Upper lobe of left lung (tissue), 6 donors: ENCODE data around the gene ABHD1. TPM values are rescaled to one million over a fixed set of nuclear protein-coding genes. Genes with fewer than 3 reads are reported as not detected.
A peak's percentile ranks its signal among the peaks of the same experiment; 100 is the strongest.

ENCODE experiments used
- ATAC-seq, 2 donors: fragments of 200-7000 bp; cut with Tn5 transposase; one replicate each; pipeline ENCODE4 v1.9.1; 2022; ENCODE audit warnings: mild to moderate bottlenecking in 2 of 2, moderate library complexity in 2 of 2; ENCODE audit not compliant: low FRiP score in 2 of 2
- DNase-seq, 2 donors: peaks; one replicate each; pipeline ENCODE4 v3.0.0-alpha.2; 2019 to 2020
- H3K27ac ChIP-seq, 4 donors: fragments of 200-600 bp; sonication (generic); one replicate each; pipeline ENCODE4 v1.5.1; 2016 to 2019
- H3K27me3 ChIP-seq, 4 donors: fragments of 200-600 bp; sonication (generic); one replicate each; pipeline ENCODE4 v1.5.1; 2017 to 2019
- H3K36me3 ChIP-seq, 4 donors: fragments of 200-600 bp; sonication (generic); one replicate each; pipeline ENCODE4 v1.5.1; 2016 to 2019
- H3K4me1 ChIP-seq, 4 donors: fragments of 200-600 bp; sonication (generic); one replicate each; pipeline ENCODE4 v1.5.1; 2018 to 2019
- H3K4me3 ChIP-seq, 4 donors: fragments of 200-600 bp; sonication (generic); one replicate each; pipeline ENCODE4 v1.5.1; 2017 to 2019; ENCODE audit warnings: mild to moderate bottlenecking in 2 of 4, moderate library complexity in 1 of 4
- H3K9me3 ChIP-seq, 4 donors: fragments of 200-600 bp; sonication (generic); one replicate each; pipeline ENCODE4 v1.5.1; 2018 to 2019
- CTCF ChIP-seq, 6 experiments: fragments of 450-650 bp in 4 of 6; fragments of 200-600 bp in 2 of 6; sonication (generic) in 2 of 6; IDR thresholded peaks; one replicate each; pipeline ENCODE4 v1.5.1; 2016 to 2019; ENCODE audit warnings: antibody characterized with exemption in 6 of 6
- EP300 ChIP-seq, 4 donors: sonication (generic); formaldehyde crosslinking; IDR thresholded peaks; one replicate each; pipeline ENCODE4 v1.5.1; 2017; ENCODE audit warnings: antibody characterized with exemption in 4 of 4, control low read depth in 2 of 4
- POLR2A ChIP-seq, 4 donors: fragments of 450-650 bp; IDR thresholded peaks; one replicate each; pipeline ENCODE4 v1.5.1; 2016 to 2017; ENCODE audit warnings: antibody characterized with exemption in 4 of 4, mild to moderate bottlenecking in 2 of 4
- POLR2AphosphoS5 ChIP-seq, 2 donors: sonication (generic); formaldehyde crosslinking; IDR thresholded peaks; one replicate each; pipeline ENCODE4 v1.5.1; 2017; ENCODE audit warnings: antibody characterized with exemption in 2 of 2
- WGBS, 2 donors: methylation state at CpG; one replicate each; pipeline ENCODE4 v1.1.5; 2017 to 2018; 5-methylcytosine and 5-hydroxymethylcytosine counted together
- total RNA-seq, 6 donors: library from RNA; depleted of rRNA in 4 of 6; stranded (reverse); fragments of >200 nt in 4 of 6; gene quantifications; one replicate each; pipeline versions ENCODE4 v1.1.0 to v1.2.1, GENCODE V29; 2016 to 2021
- donor health status: DM: no; HTN: no; CAD: no; lungs with moderate emphysema.
- donor health status: DM: no; HTN: yes; CAD: no; lungs with severe emphysema.

The ABHD1 gene
- total RNA-seq, 6 donors from 2014 or later, result 0.10 to 0.30 (median 0.11) TPM; not detected in 3

GRCh38 chr2:27078267-27079194, 45.1 kb upstream of the ABHD1 start, which contains the start of gene EMILIN1:
Gene EMILIN1 (plus strand): TSS chr2:27078615. CDS start chr2:27079066, 451 bp downstream.
- H3K4me1 ChIP-seq, result peaks cover 30 to 42% (median 35%) of the 10 kb centered on the region in 4 donors
- no peaks in the 10 kb centered on the region for H3K9me3 ChIP-seq
- TF ChIP-seq POLR2A (IDR thresholded peaks at IDR 0.05) (peak in 1 of 4 donors; percentile 54), POLR2AphosphoS5 (IDR thresholded peaks at IDR 0.05) (peak; percentile 74 to 80), EP300 (IDR thresholded peaks at IDR 0.05) (no peak), CTCF (IDR thresholded peaks at IDR 0.05) (no peak)

DNA sequence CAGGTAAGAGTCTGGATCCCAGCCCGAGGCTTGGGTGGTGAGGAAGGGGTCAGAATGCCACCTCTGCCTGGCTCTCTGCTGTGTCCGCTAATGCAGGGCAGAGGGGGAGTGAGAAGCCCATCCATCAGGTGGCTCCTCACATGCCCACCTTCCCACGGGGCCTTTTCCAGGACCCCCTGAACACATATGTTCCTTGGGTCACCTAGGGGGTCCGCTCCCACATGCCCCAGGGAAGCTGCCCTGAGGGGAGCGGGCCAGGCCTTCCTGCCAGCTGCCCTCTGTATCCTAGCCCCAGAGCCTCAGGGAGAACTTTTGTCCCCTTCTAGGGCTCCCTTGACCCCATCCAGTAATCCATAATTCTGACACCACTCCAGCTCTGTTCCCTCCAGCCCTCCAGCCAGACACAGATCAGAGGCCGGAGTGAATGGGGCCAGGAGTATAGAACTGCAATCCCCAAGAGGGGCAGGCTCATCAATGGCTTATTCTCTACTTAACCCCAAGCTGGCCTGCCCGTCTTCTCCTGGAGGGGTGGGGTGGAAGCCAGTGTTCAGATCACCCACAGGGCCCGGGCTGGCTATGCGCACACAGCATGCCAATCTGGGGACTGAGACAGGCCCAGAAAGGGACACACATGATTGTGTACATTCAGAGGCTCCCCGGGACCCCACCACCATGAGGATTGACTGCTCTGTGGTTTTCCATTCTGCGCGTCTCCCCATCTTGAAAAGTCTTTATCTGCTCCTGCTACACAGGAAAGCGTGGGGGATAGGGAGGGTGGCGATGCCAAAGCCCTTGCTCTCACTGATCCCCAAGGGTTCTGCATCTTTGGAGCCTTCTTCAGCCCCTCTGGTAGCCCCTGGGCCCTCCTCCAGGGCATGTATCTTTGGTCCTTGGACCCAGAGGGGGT, 44.1 kb upstream of the ABHD1 start:
- 65 to 69% methylated on average over 14 of the region's 14 CpGs for WGBS, 2 donors
- no peak for TF ChIP-seq EP300 (IDR thresholded peaks at IDR 0.05)
- TF ChIP-seq CTCF (IDR thresholded peaks at IDR 0.05), result no peak
- TF ChIP-seq POLR2A (IDR thresholded peaks at IDR 0.05), result no peak
- no peak for TF ChIP-seq POLR2AphosphoS5 (IDR thresholded peaks at IDR 0.05)
- ATAC-seq (no peak), DNase-seq (no peak)
- Histone ChIP-seq H3K4me3 (peak overlapping the region; percentile 31 to 52 (median 43)), H3K27ac (peak overlapping the region; percentile 66 to 96 (median 80)), H3K9me3 (no peaks in the 10 kb centered on the region), H3K36me3 (no peaks in the 10 kb centered on the region), H3K4me1 (peaks cover 30 to 41% (median 33%) of the 10 kb centered on the region in 4 donors), H3K27me3 (no peaks in the 10 kb centered on the region)

More at GRCh38 chr2:27078267-27079194, 45.1 kb upstream of the ABHD1 start, which contains the start of gene EMILIN1:
- ATAC-seq (peak; percentile 54 to 89), DNase-seq (peak; percentile 51 to 89)
- peak within 1 kb of the TSS; percentile 67 to 96 (median 80) for H3K27ac ChIP-seq
- 48 to 51% methylated on average over 32 to 39 of the region's 41 CpGs for WGBS, 2 donors
- no peaks in the 10 kb centered on the region for H3K27me3 ChIP-seq
- H3K4me3 ChIP-seq, result peak within 1 kb of the TSS; percentile 31 to 52 (median 43)
- H3K36me3 ChIP-seq, result no peaks in the 10 kb centered on the region

DNA sequence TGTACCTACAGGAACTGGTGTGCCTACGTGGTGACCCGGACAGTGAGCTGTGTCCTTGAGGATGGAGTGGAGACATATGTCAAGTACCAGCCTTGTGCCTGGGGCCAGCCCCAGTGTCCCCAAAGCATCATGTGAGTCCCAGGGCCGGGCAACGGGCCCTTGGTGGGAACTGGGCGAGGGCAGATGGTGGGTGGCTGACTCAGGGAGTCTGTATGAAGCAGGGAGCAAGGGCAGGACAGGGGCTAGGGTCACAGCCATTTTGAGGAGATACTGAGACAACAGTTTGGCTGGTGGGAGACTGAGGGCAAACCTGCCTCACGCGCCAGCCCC, 43.5 kb upstream of the ABHD1 start:
- peak overlapping the region in 3 of 4 donors; percentile 35 to 52 (median 51) for H3K4me3 ChIP-seq
- DNase-seq (no peak), ATAC-seq (no peak)
- H3K27ac ChIP-seq, result peak overlapping the region; percentile 66 to 96 (median 80)
- no peaks in the 10 kb centered on the region for H3K36me3 ChIP-seq
- no peak for TF ChIP-seq EP300 (IDR thresholded peaks at IDR 0.05)
- TF ChIP-seq POLR2A (IDR thresholded peaks at IDR 0.05), result no peak
- no peak for TF ChIP-seq POLR2AphosphoS5 (IDR thresholded peaks at IDR 0.05)
- TF ChIP-seq CTCF (IDR thresholded peaks at IDR 0.05), result no peak
- 50 to 92% methylated on average over 3 to 7 of the region's 7 CpGs for WGBS, 2 donors
- no peaks in the 10 kb centered on the region for H3K27me3 ChIP-seq
- peaks cover 30 to 36% (median 33%) of the 10 kb centered on the region in 4 donors for H3K4me1 ChIP-seq
- H3K9me3 ChIP-seq, result no peaks in the 10 kb centered on the region

GRCh38 chr2:27080603-27080936, 43.0 kb upstream of the ABHD1 start:
- TF ChIP-seq POLR2AphosphoS5 (IDR thresholded peaks at IDR 0.05), result no peak
- no peak for TF ChIP-seq CTCF (IDR thresholded peaks at IDR 0.05)
- no peak for TF ChIP-seq POLR2A (IDR thresholded peaks at IDR 0.05)
- TF ChIP-seq EP300 (IDR thresholded peaks at IDR 0.05), result no peak
- 93% methylated on average over 14 of the region's 14 CpGs; no CpG with 5 or more reads in 1 of the 2 donors for WGBS, 2 donors

More at GRCh38 chr2:27080603-27080936, 43.0 kb upstream of the ABHD1 start:
- Histone ChIP-seq H3K36me3 (no peaks in the 10 kb centered on the region), H3K4me1 (peaks cover 30 to 39% (median 35%) of the 10 kb centered on the region in 4 donors), H3K27ac (peak overlapping the region; percentile 24 to 96 (median 80)), H3K27me3 (no peaks in the 10 kb centered on the region), H3K9me3 (no peaks in the 10 kb centered on the region), H3K4me3 (peak overlapping the region in 3 of 4 donors; percentile 35 to 52 (median 51))
- ATAC-seq (no peak), DNase-seq (peak in 1 of 2 donors; percentile 82)
